ENCODE data around the gene RTN4R.

- TF ChIP-seq REST (IDR thresholded peaks at IDR 0.05; ENCODE audit: low read depth) (no peak), CTCF (IDR thresholded peaks at IDR 0.05 in 2 of 3, conservative IDR thresholded peaks at IDR 0.05 in 1 of 3; ENCODE audit: borderline replicate concordance in 1 of 3, insufficient read depth in 1 of 3, low read depth in 2 of 3, low read length in 2 of 3) (no peak), EZH2 (IDR thresholded peaks at IDR 0.05) (no peak), POLR2A (IDR thresholded peaks at IDR 0.05; ENCODE audit: borderline replicate concordance, extremely low read depth, insufficient read depth, insufficient read length) (no peak), EZH2phosphoT487 (IDR thresholded peaks at IDR 0.05; ENCODE audit: borderline replicate concordance) (no peak)
Observed at GRCh38 chr22:20297414-20298109, 29.4 kb upstream of the RTN4R start.

Measured in HCT116 (cell line).